Measurements from ENCODE around the gene ADGRL3.
"Not testable (repeated sequence)": the region's sequence is repeated elsewhere in the genome, so short reads cannot be mapped to it uniquely, and the experiment has no call there.

The ADGRL3 gene

DNA sequence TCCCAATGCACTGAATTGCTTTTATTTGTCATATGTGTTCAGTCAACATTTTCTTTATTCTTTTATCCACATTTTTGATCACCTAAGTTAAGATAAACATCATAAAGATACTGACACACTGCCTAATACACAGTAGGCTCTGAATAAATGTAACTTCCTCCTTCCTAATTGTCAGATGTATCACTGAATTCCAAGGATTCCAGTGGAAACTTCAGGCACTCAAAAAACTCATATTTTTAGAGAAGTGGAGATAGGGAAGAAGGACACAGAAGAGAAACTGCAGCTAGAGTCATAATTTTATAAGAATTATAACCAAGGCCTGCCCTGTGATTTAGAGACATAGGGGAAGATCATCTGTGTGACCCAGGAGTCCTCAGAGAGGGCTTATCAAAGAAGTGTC is 753.3 kb downstream of the ADGRL3 start:
- DNase-seq (ENCODE audit: low read depth in 3 of 3, low spot score in 1 of 3): no peak

DNA sequence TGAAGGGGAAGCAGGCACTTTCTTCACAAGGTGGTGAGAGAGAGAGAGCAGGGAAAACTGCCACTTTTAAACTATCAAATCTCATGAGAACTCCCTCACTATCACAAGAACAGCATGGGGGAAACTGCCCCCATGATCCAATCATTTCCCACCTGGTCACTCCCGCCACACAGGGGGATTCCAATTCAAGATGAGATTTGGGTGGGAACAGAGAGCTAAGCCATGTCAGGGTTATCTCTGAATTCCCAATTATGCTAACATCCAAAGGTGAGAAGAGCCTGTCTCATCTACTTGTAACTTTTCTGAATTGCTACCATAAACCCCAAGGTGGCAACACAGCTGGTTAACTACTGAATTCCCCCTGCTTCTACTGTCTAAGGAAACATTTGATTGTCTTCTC is 758.5 kb downstream of the ADGRL3 start:
- no peak for DNase-seq (ENCODE audit: low read depth in 3 of 3, low spot score in 1 of 3)

DNA sequence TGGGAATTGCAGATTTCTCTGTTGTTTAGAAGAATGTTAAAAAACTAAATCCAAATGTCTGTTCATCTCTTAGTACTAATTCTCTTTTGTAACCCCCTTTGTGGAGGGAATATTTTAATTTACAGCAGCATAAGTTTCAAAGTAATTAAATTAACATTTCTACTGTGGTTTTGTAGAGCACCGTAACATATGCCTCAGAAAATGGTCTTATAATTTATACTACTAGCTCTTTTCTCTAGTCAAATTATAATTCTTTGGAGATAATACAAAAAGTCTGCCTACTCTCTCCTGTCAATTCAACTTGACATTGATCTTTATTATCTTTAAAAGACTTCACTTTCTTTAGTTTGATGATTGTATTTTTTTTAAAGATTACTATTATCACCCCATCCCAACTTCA is 759.0 kb downstream of the ADGRL3 start:
- DNase-seq (ENCODE audit: low read depth in 3 of 3, low spot score in 1 of 3): no peak

DNA sequence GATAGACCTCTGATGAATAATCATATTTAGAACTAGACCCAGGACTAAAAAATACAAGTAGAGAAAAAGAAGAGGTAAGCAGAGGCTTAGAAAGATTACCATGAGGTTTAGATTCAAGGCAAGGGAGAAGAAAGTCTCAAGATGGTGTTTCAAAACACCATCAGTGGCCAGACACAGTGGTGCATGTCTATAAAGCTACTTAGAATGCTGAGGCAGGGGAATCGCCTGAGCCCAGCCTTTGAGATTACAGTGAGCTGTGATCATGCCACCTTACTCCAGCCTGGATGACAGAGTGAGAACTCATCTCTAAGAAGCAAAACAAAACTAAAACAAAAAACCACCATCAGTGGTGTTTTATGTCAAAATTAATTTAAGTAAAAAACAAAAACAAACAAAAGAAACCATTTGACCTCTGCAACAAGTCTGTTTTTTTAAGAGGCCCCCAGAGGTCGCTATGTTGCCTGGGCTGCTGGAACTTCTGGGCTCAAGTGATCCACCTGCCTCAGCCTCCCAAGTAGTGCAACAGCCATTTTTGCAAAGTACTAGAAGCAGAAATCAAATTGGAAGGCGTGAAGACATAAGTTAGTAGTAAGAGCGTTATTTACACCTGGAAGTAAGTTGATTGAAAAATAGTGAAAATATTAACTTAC is 784.3 kb downstream of the ADGRL3 start:
- DNase-seq (ENCODE audit: low read depth in 3 of 3, low spot score in 1 of 3): no peak

DNA sequence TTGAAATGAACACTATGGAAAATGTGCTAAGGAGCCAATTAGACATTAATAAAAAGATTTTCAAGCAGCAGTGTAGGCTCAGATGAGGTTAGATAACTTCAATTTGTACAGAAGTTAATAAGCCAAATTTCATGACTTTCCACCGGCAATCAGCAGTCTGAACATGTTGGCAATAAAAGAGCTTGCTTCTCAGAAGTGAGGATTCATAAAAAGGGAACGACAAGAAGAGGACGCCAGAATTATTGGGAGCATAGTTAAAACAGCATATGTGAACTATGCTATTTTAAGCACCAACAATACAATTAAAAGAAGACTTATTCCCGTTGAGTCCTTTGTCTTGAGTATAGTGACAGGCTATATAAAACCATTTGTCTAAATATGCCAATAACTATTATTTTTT is 785.3 kb downstream of the ADGRL3 start:
- DNase-seq (ENCODE audit: low read depth in 3 of 3, low spot score in 1 of 3): no peak

DNA sequence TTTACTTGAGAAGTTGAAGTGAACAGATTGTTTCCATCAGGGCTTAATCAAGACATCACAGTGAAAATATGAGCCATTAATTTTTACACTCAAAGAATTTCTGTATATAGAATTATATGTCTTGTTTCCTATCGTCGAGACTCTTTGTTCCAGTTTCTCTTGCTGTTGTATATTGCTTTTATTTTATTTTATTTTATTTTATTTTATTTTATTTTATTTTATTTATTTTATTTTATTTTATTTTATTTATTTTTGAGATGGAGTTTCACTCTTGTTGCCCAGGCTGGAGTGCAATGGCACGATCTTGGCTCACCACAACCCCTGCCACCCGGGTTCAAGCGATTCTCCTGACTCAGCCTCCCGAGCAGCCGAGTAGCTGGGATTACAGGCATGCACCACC is 786.8 kb downstream of the ADGRL3 start:
- DNase-seq (ENCODE audit: low read depth in 3 of 3, low spot score in 1 of 3): not testable (repeated sequence)

DNA sequence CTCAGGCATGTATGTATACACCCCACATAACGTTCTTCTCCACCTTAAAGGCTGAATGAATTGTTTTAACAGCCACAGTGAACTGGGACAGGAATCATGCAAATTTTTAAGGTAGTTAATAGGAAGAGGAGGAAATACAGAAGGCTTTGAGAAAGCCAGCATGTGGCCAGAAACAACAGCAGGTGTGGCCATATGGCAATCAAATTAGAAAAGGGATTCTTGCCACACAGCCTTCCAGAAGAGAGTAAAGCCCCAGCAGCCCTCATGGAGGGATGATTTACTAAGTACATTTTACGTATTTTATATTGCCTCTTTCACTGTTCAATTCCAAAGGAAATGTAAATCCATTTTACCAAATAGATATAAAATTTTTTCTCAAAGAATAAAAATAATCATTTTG is 792.2 kb downstream of the ADGRL3 start:
- no peak for DNase-seq (ENCODE audit: low read depth in 3 of 3, low spot score in 1 of 3)

DNA sequence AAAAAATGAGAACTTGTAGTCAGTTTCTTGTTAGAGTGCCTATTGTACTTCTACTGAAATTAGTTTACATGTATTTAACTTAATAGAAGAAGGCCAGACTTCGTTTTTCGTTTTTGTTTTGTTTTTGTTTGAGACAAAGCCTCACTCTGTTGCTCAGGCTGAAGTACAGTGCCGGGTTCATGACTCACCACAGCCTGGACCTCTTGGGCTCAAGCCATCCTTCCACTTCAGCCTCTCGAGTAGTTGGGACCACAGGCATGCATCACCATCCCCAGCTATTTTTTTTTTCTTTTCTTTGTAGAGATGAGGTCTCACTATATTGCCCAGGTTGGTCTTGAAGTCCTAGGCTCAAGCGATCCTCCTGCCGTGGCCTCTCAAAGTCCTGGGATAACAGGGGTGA is 793.9 kb downstream of the ADGRL3 start:
- no peak for DNase-seq (ENCODE audit: low read depth in 3 of 3, low spot score in 1 of 3)

DNA sequence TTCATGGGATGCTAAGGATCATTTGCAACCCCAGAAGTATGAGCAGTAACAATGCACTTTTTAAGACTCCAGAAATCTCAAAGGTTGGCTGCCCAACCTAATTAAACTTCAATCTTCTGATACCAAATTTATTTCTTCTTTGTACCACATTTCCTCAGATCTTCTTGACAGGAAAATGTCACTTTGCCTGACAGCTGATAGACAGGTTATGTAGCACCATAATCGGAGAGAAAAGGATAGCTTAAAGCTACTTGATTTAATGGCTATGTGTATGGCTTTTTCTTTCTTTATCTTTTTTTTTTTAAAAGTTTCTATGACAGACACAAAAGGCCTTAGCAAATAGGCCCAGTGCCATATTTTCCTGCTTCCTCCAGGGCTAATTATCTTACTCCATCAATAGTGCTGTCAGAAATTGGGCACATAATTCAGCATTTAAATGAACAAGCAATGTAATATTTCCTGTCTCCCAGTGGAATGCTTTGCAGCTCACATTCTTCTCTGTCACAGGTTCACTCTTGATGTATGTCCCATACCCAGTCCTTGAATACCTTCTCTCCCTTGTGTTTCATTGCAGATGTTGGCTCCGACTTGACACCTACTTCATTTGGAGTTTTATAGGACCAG is 795.7 kb downstream of the ADGRL3 start:
- no peak for DNase-seq (ENCODE audit: low read depth in 3 of 3, low spot score in 1 of 3)

DNA sequence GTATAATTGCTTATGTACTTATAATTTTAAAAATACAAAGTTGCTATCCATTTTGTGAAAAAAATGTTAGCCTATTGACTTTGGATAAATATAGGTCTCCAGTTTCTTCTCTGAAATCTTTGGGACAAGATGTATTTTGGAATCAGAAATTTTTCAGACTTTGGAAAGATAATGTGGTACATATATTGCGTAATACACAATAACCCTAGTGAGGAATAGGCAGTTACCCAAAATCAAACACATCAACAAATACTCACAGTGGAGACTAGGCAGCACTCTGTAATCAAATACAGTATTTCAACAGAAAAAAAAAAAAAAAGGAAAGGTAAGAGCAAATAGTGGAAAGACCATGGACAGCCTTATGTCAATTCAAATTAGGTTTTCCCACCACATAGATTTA is 796.8 kb downstream of the ADGRL3 start:
- DNase-seq (ENCODE audit: low read depth in 3 of 3, low spot score in 1 of 3): no peak

DNA sequence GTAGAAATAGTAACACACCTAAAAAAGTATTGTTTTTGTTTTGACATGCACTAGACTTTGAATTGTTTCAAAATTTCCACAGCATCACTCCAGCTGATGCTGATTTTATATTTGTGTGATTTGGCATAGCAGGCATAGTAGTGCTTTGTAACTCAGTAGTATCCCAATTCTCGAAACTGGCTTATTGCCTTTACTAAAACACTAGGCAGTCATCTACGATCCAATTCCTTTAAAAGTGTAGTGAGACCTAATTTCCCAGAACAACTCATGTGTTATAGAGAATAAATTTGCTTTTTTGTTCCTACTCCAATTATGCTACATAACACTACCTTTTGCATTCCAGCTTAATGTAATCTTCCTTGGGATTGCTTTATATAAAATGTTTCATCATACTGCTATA is 797.7 kb downstream of the ADGRL3 start:
- no peak for DNase-seq (ENCODE audit: low read depth in 3 of 3, low spot score in 1 of 3)

DNA sequence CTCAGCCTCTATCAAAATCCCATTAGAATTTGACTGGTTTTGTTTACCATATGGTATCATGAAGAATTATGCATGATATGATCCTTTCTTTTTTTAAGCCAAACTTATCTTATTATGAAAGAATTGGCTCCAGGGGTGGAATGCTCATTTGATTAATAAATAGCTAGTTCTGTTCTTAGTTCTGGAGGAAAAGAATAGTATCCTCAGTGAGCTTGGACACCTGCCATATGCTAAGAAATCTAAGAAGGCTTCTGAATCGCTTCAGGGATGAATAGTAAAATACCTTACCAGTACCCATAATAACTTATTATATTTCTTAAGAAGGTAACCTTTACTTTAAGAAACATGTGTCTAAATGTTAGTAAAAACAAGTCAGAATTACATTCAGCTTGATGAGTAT is 803.6 kb downstream of the ADGRL3 start:
- DNase-seq (ENCODE audit: low read depth in 3 of 3, low spot score in 1 of 3): no peak

DNA sequence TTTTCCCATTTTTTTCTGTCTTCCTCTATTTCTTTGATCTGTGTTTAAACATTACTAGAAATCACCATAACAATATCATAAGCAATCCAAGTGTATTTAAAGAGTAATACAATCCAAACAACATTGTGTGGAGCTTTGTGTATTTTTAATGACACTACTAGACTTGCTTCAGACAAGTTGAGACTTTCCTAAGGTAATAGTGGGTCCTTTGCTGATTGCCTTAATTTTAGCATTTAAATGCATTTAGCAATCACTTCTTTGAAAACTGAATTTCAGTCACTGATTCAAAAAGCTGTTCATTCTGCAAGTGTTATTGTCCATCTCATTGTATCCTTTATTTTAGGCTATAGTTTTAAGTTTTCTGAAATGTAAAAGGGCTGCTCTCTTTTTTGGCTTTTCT is 804.8 kb downstream of the ADGRL3 start:
- DNase-seq (ENCODE audit: low read depth in 3 of 3, low spot score in 1 of 3): no peak

DNA sequence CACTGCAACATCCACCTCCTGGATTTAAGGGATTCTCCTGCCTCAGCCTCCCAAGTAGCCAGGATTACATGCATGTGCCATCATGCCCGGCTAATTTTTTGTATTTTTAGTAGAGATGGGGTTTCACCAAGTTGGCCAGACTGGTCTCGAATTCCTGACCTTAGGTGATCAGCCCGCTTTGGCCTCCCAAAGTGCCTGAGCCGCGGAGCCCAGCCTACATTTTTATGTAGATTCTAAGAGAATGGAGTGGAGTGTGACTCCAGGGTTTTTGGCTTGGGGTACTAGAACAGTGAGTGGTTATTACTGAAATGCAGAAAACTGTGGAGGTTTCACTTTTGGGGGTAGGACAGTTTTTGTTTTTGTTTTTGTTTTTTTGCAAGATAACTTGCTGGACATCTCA is 806.0 kb downstream of the ADGRL3 start:
- DNase-seq (ENCODE audit: low read depth in 3 of 3, low spot score in 1 of 3): no peak

DNA sequence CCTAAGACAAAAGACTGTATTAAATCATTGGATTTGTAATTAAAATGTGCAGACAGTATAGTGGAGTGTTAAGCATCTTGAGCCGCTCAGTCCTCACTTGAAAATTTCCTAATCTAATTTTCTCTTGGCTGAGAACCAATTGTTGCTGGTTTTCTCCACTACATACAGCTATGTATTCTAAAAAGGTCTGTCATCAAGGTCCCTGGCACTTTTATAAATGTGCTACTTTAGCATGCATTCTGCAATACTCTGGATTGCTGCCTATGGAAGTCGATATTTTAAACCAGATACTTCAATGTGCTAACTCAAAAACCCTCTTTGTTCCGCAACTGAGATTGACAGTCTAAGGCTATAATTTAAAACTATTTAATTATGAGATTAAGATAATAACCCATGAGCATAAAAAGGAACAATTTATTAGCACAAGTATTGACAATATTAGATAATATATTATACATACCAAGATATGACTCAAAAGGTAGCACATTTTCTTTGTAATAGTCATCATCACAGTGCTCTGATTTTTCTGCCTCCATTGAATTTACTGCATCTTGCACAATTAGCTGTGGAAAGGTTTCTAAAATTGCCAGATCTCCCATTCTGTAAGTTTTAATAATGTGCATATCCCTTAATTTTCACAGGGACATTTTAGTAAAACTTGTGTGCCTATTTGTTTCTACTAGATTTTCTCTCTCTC is 815.1 kb downstream of the ADGRL3 start:
- no peak for DNase-seq (ENCODE audit: low read depth in 3 of 3, low spot score in 1 of 3)

DNA sequence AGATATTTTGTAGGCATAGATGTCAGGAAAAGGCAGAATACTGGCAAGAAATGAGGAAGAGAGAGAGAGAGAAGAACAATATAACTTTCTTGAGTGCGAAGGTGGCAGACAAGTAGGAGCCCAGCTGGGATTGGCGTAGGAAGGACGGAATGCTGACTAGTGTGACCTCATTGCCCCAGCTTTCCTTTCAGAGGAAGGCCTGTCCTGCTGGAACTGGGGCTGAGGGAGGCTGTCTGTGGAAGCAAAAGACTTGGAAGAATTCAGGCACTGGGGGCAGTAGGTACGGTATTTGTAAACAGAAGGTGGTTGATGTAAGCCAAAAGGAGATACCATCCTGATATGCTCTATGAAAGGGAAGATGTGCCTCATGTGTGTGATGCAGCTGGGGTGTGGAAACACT is 818.4 kb downstream of the ADGRL3 start:
- no peak for DNase-seq (ENCODE audit: low read depth in 3 of 3, low spot score in 1 of 3)

DNA sequence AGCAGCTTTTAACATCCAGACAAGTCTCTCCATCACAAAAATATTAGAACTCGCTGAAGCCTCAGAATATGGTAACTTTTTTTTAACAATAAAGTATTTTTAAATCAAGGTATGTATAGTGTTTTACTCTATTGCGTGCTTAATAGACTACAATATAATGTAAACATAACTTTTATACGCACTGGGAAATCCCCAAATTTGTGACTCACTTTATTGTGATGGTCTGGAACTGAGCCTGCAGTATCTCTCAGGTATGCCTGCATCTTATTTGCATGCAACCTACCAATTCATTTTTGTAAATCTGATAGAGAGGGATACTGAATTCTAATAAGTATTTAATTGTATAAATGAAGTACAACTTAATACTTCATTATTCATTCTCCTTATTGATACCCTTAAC is 823.5 kb downstream of the ADGRL3 start:
- DNase-seq (ENCODE audit: low read depth in 3 of 3, low spot score in 1 of 3): no peak

DNA sequence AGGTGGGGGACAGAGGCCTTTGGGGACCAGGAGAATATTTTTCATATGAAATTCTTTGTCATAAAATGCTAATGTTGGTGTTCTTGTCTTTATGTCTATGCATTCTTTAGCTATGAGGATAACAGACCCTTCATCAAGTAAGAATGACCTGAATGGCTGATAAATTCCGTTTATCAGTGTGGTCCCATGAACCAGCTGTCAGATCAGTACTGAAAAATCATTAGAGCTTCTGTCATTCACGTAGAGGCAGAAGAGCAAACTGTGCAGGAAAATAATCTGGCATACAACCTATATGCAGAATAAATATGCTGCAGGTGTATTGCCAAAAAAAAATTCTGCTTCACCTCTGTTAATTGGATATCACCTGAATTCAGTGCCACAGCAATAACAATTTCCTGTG is 828.6 kb downstream of the ADGRL3 start:
- no peak for DNase-seq (ENCODE audit: low read depth in 3 of 3, low spot score in 1 of 3)

DNA sequence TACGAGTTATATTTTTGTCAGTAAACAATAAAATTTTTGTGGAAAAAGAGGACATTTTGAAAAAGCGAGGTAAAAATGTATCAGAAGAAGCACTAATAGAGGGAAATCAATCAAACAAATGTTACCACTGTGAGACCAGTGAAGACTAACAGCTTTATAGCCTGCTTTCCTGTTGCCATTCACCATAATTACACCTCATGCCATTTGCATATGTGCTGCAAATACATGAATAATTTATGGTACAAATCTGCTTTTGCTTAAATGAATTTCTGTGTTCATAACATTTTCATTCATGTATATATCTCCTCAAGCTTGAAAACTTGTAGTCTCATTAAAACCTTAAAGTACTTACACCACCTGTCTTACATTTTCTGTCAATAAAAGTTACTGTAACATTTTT is 830.8 kb downstream of the ADGRL3 start:
- DNase-seq (ENCODE audit: low read depth in 3 of 3, low spot score in 1 of 3): no peak

DNA sequence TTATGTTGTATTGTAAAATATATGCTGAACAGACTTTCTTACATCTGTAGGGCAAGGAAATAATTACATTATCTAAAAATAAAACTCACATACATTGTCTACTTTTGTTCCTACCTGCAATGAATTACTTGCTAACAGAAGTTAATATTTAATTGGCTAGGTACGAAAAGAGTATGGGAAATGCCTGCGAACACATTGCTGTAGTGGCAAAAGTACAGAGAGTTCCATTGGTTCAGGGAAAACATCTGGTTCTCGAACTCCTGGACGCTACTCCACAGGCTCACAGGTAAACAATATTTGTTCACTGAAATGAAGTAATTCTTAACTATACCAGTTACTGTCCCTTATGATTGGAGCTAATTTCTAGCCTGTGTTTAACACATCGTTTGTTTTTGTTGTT is 837.4 kb downstream of the ADGRL3 start:
- DNase-seq (ENCODE audit: low read depth in 3 of 3, low spot score in 1 of 3): no peak

DNA sequence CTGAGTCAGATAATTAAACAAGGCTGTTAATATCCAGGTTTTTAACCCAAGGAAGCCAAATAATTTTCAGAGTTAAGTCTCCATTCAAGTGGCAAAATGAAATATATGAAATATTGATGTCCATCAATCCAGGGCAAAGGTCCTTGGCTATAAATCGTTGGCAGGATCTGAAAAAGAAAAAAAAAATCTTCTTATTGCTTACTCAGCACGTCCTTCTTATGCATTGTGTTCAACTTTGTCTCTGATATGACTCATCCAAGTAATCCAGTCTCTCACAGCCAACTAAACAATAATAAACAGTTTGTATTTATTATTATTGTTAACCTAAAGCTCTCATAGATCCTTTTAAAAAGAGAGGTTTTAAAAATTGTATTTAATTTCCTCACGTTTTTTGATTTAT is 851.2 kb downstream of the ADGRL3 start:
- DNase-seq (ENCODE audit: low read depth in 3 of 3, low spot score in 1 of 3): no peak

DNA sequence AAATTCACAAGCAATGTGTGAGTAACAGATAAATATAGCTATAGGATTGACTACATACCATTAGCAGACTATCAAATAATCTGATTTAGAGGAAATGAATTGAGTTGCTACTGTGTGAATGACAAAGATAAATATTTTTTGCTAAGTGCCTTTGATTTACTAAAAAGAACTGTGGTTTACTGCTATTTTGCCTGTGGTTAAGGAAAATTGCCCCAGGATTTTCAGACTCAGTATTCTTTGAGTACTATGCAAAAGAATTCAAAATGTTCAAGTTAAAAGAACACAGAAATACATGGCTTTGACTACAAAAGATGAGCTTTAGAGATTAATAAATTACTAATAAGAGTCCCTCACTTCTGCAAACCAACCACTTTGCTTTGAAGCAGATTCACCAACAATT is 853.8 kb downstream of the ADGRL3 start:
- no peak for DNase-seq (ENCODE audit: low read depth in 3 of 3, low spot score in 1 of 3)

DNA sequence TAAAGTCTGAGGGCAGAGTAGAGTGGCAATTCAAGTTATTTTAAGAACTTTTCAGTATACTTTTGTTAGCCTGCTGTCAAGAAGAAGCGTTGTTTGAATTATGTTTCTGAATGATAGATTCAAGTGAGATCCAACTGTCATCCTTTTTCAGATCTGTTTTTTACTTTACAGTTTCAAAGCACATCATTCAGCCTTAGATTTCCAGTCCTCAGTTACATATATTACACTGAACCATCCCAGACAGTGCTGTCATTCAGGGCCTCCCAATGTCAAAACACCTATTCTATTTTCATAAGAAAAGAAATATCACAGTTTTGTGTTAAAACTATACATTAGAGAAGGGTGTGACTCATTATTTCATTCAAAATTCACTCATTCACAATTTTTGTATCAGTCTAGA is 856.9 kb downstream of the ADGRL3 start:
- DNase-seq (ENCODE audit: low read depth in 3 of 3, low spot score in 1 of 3): no peak
